ENCODE data around the gene HYCC2.
"Not testable (repeated sequence)": the region's sequence is repeated elsewhere in the genome, so short reads cannot be mapped to it uniquely, and the experiment has no call there.

The HYCC2 gene

GRCh38 chr2:201071479-201072200, at the start of gene HYCC2, which contains the start of gene NDUFB3:
Gene HYCC2 (minus strand): TSS chr2:201071671. CDS start chr2:201024009, 47,662 bp downstream.
Gene NDUFB3 (plus strand): TSS chr2:201072001. CDS start chr2:201078883, 6,882 bp downstream.
- DNase-seq = peak; percentile 93

DNA sequence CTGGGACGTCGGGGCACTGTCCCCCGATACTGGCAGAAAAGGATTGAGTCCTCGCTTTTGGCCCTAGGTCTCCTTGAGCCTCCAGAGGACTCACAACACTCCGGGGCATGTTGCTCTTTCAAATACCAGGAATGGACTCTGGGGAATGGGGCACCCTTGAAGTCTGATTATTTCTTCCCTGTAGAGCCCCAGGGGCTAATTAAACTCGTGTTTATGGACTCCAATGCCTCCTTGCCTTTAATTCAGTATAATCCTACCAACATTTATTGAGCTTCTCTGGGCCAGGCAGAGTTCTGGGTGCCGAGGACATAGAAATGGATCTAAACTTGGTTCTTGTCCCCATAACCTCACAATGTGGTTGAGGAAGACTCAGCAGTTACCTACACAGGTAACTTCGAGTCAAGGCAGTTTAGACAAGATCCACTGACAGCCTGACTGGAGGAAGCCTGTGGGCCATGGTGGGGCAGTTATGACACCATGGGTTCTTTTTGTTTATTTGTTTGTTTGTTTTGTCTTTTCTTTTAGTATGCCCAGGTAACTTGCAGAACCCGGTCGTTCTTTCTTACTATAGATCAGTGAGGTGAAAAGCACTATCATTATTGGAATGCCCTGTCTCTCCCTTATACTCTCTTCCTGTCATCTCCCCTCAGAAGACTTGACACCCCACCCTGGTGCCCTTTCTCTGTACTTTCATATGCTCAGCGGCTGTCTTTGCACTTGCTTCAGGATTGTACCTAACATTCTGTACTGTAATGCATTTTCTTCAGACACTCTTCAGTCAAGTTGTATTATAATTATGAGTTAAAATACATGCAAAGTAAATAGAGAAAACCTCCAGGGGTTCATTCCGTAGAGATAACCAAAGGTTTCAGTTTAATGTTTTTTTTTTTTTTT, 47.7 kb upstream of the HYCC2 start:
- no peak for DNase-seq

DNA sequence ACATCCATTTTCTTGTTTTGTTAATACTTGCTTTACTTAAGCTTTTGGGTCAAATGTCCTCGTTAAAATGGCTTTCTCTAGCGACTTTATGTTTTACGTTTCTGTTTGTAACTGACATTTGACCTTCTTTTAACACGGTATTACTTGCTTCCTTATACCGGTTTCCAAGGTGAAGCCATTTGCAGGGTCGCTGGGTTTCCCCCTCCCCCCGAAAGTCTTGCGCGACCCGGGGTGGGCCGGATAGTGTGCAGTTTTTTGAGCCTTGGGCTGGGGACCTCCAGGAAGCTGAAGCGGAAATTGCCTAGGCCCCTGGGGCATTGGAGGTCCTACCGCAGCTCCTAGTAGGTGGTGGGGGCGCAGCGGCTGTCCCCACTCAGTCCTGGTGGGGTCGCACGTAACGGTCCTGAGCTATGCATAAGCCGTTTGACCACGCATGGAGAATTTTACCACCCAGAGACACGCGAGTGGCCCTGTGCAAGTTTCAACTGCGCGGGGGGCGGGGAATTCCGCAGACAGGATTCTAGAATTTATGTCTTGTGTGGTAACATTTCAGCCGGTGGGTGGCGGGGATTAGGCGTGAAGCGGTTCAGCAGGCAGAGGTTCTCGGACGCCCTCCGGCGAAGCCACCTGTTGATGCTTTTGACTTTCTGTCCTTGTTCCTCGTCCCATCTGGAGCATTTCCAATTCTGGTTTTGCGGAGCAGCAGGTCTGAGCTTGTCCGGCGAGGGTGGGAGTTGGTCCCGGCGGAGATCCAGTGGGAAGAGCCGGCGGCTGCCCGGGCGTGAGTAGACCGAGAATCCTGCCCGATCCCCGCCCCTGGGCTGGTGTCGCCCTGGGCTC, 46.9 kb upstream of the HYCC2 start:
- peak; percentile 93 for DNase-seq

- DNase-seq = not testable (repeated sequence)
These were observed 46.2 kb upstream of the HYCC2 start for GRCh38 chr2:201117735-201118094.

DNA sequence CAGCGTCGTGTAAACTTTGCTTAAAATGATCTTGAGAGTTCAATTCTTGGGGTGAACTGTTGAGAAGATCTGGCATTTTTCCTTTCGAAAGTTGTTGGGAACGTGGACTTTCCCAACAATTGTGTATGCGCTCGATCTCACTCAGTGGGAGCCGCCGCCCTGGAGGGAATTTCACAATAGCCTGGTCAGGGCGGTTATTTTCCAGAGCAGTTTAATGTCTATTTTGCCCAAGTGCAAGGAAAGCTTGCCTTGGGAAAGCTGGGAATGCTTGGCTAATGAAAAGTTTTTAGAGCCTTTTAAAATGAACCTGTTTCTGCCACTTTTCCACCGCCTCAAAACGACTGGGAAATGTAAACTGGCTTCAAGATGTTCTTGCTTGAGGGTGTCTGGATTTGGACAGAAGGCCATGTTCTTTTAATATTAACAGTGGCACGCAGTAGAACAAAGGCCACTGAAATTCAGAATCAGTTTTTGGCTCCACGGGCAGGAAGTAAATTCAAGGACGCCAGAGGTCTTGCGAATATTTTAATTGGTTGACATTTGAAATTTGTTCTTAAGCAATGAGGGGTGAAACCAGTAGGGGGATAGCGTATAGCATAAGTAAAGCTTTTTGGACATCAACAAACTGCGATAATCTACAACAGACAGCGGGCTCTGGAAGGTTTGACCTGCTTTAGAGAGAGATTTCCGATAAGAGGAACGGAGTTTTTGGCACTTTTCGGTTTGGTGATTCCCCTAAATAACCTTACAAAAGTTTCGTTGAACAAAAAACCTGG, 45.7 kb upstream of the HYCC2 start:
- peak; percentile 92 for DNase-seq

DNA sequence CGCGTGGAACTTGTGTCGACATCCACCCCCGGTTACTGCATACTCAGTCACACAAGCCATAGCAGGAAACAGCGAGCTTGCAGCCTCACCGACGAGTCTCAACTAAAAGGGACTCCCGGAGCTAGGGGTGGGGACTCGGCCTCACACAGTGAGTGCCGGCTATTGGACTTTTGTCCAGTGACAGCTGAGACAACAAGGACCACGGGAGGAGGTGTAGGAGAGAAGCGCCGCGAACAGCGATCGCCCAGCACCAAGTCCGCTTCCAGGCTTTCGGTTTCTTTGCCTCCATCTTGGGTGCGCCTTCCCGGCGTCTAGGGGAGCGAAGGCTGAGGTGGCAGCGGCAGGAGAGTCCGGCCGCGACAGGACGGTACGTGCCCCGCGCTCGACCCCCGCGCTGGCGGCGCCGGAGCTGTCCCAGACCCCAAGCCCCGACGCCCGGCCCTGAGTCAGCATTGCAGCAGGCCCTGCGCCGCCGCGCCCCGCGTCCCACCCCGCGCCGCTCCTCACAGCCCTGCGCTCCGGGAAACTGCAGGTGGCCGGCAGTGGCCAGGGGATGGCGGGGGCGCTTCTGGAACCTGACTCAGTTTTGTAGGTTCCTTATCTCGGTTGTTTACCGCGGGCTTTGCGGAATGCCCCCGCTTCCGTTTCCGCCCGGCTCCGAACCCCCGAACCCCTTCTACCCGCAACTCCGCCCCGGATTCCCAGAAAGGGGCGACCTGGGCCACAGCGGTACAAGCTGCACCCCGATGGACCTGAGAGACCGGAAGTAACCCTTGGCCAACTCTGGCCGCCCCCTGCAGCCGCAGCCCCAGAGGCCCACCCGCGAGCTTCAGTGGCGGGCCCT, 44.9 kb upstream of the HYCC2 start, which contains the start of gene CFLAR:
Gene CFLAR (plus strand): TSS at position 50 of the 844 bp plus-strand sequence. CDS start 13,702 bp downstream, outside the sequence.
- peak; percentile 62 for DNase-seq

GRCh38 chr2:201114846-201115245, 43.4 kb upstream of the HYCC2 start:
- no peak for DNase-seq

DNA sequence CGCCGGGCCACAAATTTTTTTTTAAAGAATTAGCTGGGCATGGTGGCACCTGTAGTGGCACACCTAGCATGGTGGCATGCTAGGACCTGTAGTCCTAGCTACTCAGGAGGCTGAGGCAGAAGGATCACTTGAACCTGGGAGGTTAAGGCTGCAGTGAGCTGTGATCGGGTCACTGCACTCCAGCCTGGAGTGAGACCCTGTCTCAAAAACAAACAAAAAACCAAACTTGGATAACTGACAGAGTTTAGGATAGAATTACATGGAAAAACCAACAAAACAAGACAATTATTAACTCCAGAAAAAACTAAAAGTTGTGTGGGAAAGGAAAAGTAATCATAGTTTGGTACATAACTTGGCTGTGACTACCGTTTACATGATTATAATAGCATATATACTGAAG, 42.9 kb upstream of the HYCC2 start:
- no peak for DNase-seq

DNA sequence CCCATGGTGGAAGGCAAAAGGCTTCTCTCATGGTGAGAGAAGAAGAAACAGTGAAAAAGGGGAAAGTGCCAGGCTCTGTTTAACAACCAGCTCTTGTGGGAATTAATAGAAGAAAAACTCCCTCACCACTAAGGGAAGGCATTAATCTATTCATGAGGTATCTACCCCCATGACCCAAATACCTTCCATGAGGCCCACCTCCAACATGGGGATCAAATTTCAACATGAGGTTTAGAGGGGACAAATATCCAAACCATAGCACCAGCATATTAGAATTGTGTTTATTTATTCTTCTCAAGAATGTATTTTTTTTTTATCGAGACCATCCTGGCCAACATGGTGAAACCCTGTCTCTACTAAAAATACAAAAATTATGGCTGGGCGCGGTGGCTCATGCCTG, 39.6 kb upstream of the HYCC2 start:
- DNase-seq = no peak

GRCh38 chr2:201110615-201111014, 39.1 kb upstream of the HYCC2 start:
- no peak for DNase-seq

DNA sequence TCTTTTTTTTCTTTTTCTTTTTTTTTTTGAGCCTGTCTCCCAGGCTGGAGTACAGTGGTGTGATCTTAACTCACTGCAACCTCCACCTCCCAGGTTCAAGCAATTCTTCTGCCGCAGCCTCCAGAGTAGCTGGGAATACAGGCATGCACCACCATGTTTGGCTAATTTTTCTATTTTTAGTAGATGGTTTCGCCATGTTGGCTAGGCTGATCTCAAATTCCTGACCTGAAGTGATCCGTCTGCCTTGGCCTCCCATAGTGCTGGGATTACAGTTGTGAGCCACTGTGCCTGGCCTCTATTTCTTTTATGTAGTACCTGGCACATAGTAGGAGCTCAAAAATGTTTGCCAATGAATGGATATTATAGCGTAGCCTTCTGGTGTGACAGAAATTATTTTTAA, 37.7 kb upstream of the HYCC2 start:
- no peak for DNase-seq

DNA sequence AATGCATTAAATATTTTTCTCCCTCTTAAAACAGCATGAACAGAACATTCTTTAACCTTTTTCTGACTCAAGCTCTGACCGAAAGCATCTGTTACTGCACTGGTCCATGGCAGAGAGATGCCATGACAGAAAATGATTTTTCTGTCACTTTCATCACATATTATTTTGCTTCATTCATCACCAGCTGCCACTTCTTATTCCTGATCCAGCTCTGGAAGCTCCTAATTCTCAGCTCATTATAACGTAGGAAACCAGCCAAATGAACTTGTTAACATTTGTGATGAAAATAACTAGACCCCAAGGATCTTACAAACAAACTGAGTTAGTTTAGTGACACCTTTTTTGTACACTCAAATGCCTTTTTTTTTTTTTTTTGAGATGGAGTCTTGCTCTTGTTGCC, 36.9 kb upstream of the HYCC2 start:
- DNase-seq = no peak

DNA sequence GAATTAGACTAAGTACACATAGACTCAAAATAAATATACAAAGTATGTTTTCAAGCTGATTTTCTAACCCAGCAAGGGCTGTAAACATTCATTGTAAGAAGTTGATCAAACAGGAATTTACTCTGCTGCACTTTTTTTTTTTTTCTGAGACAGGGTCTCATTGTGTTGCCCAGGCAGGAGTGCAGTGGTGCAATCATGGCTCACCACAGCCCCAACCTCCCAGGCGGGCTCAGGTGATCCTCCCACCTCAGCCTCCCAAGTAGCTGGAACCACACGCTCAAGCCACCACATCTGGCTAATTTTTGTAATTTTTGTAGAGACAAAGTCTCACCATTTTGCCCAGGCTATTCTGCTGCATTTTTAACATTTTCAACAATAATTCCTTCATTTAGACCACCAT, 36.2 kb upstream of the HYCC2 start:
- DNase-seq = no peak

DNA sequence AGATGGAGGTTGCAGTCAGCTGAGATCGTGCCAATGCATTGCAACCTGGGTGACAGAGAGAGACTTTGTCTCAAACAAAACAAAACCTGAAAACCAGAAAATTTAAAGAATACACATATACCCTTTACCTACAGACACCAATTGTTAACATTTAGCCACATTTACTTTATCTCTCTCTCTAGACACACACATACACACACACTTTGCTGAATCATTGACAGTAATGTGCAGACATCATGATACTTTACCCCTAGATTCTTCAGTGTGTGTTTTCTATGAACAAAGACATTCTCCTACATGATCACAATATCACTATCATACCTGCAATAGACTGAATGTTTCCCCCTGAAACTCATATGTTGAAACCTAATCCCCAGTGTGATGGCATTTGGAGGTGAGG, 34.3 kb upstream of the HYCC2 start:
- DNase-seq = no peak

DNA sequence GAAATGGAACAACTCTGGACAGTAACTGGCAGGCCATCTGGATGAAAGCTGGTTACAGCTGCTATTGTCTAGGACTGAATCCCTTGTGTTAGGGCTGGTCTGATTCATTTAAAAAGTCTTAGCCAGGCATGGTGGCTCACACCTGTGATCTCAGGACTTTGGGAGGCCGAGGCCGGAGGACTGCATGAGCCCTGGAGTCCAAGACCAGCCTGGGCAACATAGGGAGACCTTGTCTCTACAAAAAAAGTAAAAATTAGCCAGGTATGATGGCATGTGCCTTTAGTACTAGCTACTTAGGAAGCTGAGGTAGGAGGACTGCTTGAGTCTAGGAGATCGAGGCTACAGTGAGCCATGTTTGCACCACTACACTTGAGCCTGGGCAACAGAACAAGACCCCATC, 29.0 kb upstream of the HYCC2 start:
- DNase-seq = no peak

- no peak for DNase-seq
These were observed 22.1 kb upstream of the HYCC2 start for GRCh38 chr2:201093573-201093972.

GRCh38 chr2:201090574-201090973, 19.1 kb upstream of the HYCC2 start:
- DNase-seq = no peak

- DNase-seq = no peak
These were observed 13.4 kb upstream of the HYCC2 start for GRCh38 chr2:201084863-201085262.

DNA sequence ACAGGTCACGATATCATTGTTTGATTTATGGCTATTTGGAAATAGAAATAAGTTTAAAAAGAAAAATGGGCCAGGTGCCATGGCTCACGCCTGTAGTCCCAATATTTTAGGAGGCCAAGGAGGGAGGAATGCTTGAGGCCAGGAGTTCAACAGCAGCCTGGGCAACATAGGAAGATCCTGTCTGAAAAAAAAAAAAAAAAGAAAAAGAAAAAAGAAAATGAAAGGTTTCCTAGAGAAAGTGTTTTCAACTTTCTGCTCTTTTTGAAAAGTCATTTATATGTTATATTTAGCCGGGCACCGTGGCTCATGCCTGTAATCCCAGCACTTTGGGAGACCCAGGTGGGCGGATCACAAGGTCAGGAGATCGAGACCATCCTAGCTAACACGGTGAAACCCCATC, 3.5 kb upstream of the HYCC2 start:
- DNase-seq = no peak

DNA sequence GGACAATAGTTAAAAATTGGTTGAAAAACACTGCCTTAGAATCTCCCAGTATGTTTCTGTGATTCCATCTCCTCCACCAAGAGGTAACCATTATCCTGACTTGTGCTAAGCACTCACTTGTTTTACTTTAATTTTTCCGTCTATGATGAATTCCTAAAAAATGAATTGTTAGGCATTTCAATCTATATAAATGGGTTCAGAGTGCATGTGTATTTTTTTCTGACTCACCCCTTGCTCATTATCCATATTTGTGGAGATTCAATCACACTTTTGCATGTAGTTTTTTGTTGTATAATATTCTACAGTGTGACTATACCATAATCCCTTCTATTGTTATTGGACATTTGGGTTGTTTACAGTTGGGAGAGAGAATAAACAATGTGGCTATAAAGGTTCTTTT, 1.6 kb upstream of the HYCC2 start:
- no peak for DNase-seq

GRCh38 chr2:201072201-201072530, 695 bp upstream of the HYCC2 start:
- DNase-seq = no peak
